ENCODE results near the gene GRID1. TPM values are rescaled to one million over a fixed set of nuclear protein-coding genes. Genes with fewer than 3 reads are reported as not detected.
"Not testable (repeated sequence)": the region's sequence is repeated elsewhere in the genome, so short reads cannot be mapped to it uniquely, and the experiment has no call there.

The GRID1 gene
- total and polyA plus RNA-seq, 2 experiments from 2014 or later, result not detected

DNA sequence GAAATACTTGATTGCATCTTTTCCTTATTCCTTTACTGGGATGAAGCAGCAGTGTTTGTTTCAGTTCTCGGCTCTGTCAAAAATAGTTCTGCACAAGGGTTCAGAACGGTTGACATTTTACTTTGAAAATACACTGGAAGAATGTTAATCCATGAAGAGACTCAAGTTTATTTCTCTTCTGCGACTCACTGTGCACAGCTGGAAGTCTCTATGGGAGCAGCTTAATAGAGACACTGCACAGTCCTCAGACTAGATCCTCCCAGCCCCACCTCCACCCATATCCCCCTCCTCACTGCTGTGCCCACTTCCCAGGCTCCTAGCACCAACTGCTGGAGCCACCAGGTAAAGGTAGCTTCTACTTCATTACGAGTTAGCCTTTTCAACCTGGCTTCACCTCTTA, 517.8 kb downstream of the GRID1 start:
- 25 to 34% methylated on average over 4 of the region's 4 CpGs for WGBS, 2 experiments (ENCODE audit: low coverage in 1 of 2, low lambda C conversion rate in 2 of 2, missing lambda C conversion rate in 2 of 2)

DNA sequence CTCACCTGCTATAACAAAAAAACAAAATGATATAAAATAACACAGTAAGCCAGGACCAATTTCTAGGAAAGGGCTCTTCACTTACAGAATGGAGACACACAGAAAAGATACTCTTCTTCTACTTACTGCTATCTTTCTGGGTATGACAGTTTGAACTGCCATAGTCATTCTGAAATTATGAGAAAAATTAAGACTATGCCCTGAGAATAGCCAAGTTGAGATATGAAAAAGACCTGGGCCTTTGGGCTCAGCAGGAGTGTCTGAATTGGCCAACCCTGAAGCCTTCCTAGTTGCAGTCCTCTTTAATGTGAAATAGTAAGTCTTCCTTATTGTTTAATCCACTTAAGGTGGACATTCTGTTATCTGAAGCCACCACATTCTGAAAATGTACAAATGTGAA, 519.5 kb downstream of the GRID1 start:
- Histone ChIP-seq H3K9me3 (ENCODE audit: low read depth) (no peaks in the 10 kb centered on the region), H3K27me3 (replicated peaks; ENCODE audit: insufficient read depth) (no peaks in the 10 kb centered on the region), H3K36me3 (ENCODE audit: low read depth) (no peaks in the 10 kb centered on the region), H3F3A (ENCODE audit: insufficient read depth) (no peaks in the 10 kb centered on the region), H3K4me2 (ENCODE audit: unreplicated experiment) (no peak overlapping the region), H3K9ac (no peak overlapping the region), H3K4me1 (ENCODE audit: insufficient read depth) (no peaks in the 10 kb centered on the region), H3K4me3 (no peak overlapping the region), H3K27ac (no peak overlapping the region), H3K9me2 (ENCODE audit: insufficient read depth) (no peaks in the 10 kb centered on the region), H3K79me2 (ENCODE audit: insufficient read depth) (no peaks in the 10 kb centered on the region), H4K20me1 (ENCODE audit: insufficient read depth) (no peaks in the 10 kb centered on the region), H2AFZ (no peak overlapping the region)
- in situ Hi-C loops (cut with MboI), result no loop called here
- TF ChIP-seq EZH2 (IDR thresholded peaks at IDR 0.05; ENCODE audit: insufficient read depth, poor library complexity, severe bottlenecking) (no peak), EZH2phosphoT487 (IDR thresholded peaks at IDR 0.05; ENCODE audit: insufficient read depth, low read depth) (no peak)
- no peak for DNase-seq

More for the DNA sequence above, 517.8 kb downstream of the GRID1 start:
- no peaks in the 10 kb centered on the region for H3K9me2 ChIP-seq (ENCODE audit: insufficient read depth)
- no peak overlapping the region for H2AFZ ChIP-seq
- H3K9me3 ChIP-seq (ENCODE audit: low read depth), result no peaks in the 10 kb centered on the region
- no peaks in the 10 kb centered on the region for H3K36me3 ChIP-seq (ENCODE audit: low read depth)
- H3K4me2 ChIP-seq (ENCODE audit: unreplicated experiment), result no peak overlapping the region
- no peak for DNase-seq
- no peak overlapping the region for H3K9ac ChIP-seq
- H3K27ac ChIP-seq, result no peak overlapping the region
- no peaks in the 10 kb centered on the region for H3K27me3 ChIP-seq (replicated peaks; ENCODE audit: insufficient read depth)
- H4K20me1 ChIP-seq (ENCODE audit: insufficient read depth), result no peaks in the 10 kb centered on the region
- H3K79me2 ChIP-seq (ENCODE audit: insufficient read depth), result no peaks in the 10 kb centered on the region
- H3F3A ChIP-seq (ENCODE audit: insufficient read depth), result no peaks in the 10 kb centered on the region
- in situ Hi-C loops (cut with MboI), result no loop called here
- no peak overlapping the region for H3K4me3 ChIP-seq
- no peaks in the 10 kb centered on the region for H3K4me1 ChIP-seq (ENCODE audit: insufficient read depth)
- no peak for TF ChIP-seq EZH2phosphoT487 (IDR thresholded peaks at IDR 0.05; ENCODE audit: insufficient read depth, low read depth)
- TF ChIP-seq EZH2 (IDR thresholded peaks at IDR 0.05; ENCODE audit: insufficient read depth, poor library complexity, severe bottlenecking), result no peak

DNA sequence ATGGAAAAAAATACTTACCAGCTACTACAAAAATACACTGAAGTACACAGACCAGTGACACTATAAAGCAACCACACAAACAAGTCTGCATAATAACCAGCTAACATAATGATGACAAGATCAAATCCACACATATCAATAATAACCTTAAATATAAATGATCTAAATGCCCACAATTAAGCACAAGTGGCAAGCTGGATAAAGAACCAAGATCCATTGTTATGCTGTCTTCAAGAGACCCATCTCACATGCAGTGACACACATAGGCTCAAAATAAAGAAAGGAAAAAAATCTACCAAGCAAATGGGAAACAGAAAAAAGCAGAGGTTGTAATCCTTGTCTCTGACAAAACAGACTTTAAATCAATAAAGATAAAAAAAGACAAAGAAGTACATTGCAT, 527.9 kb downstream of the GRID1 start:
- H3K36me3 ChIP-seq (ENCODE audit: low read depth); H3K4me1 ChIP-seq (ENCODE audit: insufficient read depth); H3K9me3 ChIP-seq (ENCODE audit: low read depth); H3K27me3 ChIP-seq (replicated peaks; ENCODE audit: insufficient read depth); H3K4me3 ChIP-seq; H4K20me1 ChIP-seq (ENCODE audit: insufficient read depth); H2AFZ ChIP-seq; H3F3A ChIP-seq (ENCODE audit: insufficient read depth); DNase-seq; H3K4me2 ChIP-seq (ENCODE audit: unreplicated experiment); H3K27ac ChIP-seq; H3K9ac ChIP-seq; H3K9me2 ChIP-seq (ENCODE audit: insufficient read depth); in situ Hi-C loops (cut with MboI); H3K79me2 ChIP-seq (ENCODE audit: insufficient read depth): not testable (repeated sequence)

DNA sequence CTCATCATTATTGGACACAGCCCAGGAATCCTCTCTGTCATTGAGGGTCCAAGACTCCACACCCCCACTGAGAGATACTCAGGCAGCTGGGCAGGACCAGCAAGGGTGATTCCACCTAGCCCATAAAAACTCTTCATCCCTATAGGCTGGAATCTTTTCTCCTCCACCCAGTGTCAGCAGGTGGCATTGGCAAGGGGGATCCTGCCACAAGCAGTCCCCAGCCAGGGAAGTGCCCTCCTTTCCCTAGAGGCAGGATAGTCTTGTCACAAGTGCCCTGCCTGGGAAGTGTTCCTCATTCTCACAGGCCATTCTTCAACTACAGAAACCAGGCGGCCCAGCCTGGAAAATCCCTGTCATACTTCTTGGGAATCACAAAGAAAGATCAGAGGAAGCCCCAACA, 533.6 kb downstream of the GRID1 start:
- Histone ChIP-seq H3K4me3 (no peak overlapping the region), H2AFZ (no peak overlapping the region), H3K36me3 (ENCODE audit: low read depth) (no peaks in the 10 kb centered on the region), H3K4me1 (ENCODE audit: insufficient read depth) (no peaks in the 10 kb centered on the region), H3K9ac (no peak overlapping the region), H3K9me2 (ENCODE audit: insufficient read depth) (no peaks in the 10 kb centered on the region), H3K4me2 (ENCODE audit: unreplicated experiment) (no peak overlapping the region), H3K27ac (no peak overlapping the region), H3K9me3 (ENCODE audit: low read depth) (no peaks in the 10 kb centered on the region), H3F3A (ENCODE audit: insufficient read depth) (no peaks in the 10 kb centered on the region), H3K27me3 (replicated peaks; ENCODE audit: insufficient read depth) (no peaks in the 10 kb centered on the region), H4K20me1 (ENCODE audit: insufficient read depth) (no peaks in the 10 kb centered on the region), H3K79me2 (ENCODE audit: insufficient read depth) (no peaks in the 10 kb centered on the region)
- no peak for DNase-seq
- TF ChIP-seq EZH2phosphoT487 (IDR thresholded peaks at IDR 0.05; ENCODE audit: insufficient read depth, low read depth), result no peak
- TF ChIP-seq EZH2 (IDR thresholded peaks at IDR 0.05; ENCODE audit: insufficient read depth, poor library complexity, severe bottlenecking), result no peak
- in situ Hi-C loops (cut with MboI), result no loop called here
- 15 to 20% methylated on average over 1 of the region's 1 CpG for WGBS, 2 experiments (ENCODE audit: low coverage in 1 of 2, low lambda C conversion rate in 2 of 2, missing lambda C conversion rate in 2 of 2)

DNA sequence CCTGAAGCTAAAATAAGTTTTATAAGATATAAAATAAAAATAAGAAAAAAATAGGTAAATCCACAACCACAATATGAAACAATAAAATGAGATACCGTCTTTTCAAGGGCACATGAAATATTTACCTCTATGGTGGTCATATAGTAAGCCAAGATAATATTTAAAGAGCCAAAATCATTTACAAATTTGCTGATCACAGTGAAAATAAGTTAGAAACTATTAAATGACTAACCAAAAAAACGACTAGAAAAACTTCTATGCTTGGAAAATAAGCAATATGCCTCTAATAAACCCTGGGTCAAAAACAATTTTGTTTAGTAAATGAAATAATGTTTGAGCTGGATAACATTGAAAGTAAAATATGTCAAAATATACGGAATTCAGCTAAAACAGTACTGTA, 535.2 kb downstream of the GRID1 start:
- Histone ChIP-seq H3K9me3 (ENCODE audit: low read depth) (no peaks in the 10 kb centered on the region), H3K9ac (no peak overlapping the region), H3K27me3 (replicated peaks; ENCODE audit: insufficient read depth) (no peaks in the 10 kb centered on the region), H3K36me3 (ENCODE audit: low read depth) (no peaks in the 10 kb centered on the region), H3F3A (ENCODE audit: insufficient read depth) (no peaks in the 10 kb centered on the region), H3K4me3 (no peak overlapping the region), H3K4me1 (ENCODE audit: insufficient read depth) (no peaks in the 10 kb centered on the region), H3K9me2 (ENCODE audit: insufficient read depth) (no peaks in the 10 kb centered on the region), H3K79me2 (ENCODE audit: insufficient read depth) (no peaks in the 10 kb centered on the region), H3K4me2 (ENCODE audit: unreplicated experiment) (no peak overlapping the region), H4K20me1 (ENCODE audit: insufficient read depth) (no peaks in the 10 kb centered on the region), H3K27ac (no peak overlapping the region), H2AFZ (no peak overlapping the region)
- 8 to 13% methylated on average over 3 of the region's 3 CpGs for whole genome bisulfite sequencing, 2 experiments (ENCODE audit: low coverage in 1 of 2, low lambda C conversion rate in 2 of 2, missing lambda C conversion rate in 2 of 2)
- in situ Hi-C loops (cut with MboI), result no loop called here
- no peak for DNase-seq
- TF ChIP-seq EZH2 (IDR thresholded peaks at IDR 0.05; ENCODE audit: insufficient read depth, poor library complexity, severe bottlenecking) (no peak), EZH2phosphoT487 (IDR thresholded peaks at IDR 0.05; ENCODE audit: insufficient read depth, low read depth) (no peak)
